PC-3 (cell line): ENCODE data around the gene ATPAF1.

Experiments used
- EZH2 ChIP-seq: fragments of 300-600 bp; sonication (generic); IDR thresholded peaks from one replicate; pipeline ENCODE4 v1.6.1; 2017; ENCODE audit warnings: antibody characterized with exemption, mild to moderate bottlenecking, low read length; ENCODE audit not compliant: unreplicated experiment
- EZH2phosphoT487 ChIP-seq: fragments of 300-600 bp; sonication (generic); IDR thresholded peaks from 2 replicates; pipeline ENCODE4 v1.6.1; 2018; ENCODE audit warnings: mild to moderate bottlenecking, antibody characterized with exemption, low read length, borderline replicate concordance
- TF ChIP-seq, protein P1 (sequence below): fragments of 300-600 bp; sonication (generic); conservative IDR thresholded peaks from 2 replicates; pipeline ENCODE4 v1.5.1; 2017; ENCODE audit warnings: antibody characterized with exemption, low read depth, mild to moderate bottlenecking, low read length

DNA sequence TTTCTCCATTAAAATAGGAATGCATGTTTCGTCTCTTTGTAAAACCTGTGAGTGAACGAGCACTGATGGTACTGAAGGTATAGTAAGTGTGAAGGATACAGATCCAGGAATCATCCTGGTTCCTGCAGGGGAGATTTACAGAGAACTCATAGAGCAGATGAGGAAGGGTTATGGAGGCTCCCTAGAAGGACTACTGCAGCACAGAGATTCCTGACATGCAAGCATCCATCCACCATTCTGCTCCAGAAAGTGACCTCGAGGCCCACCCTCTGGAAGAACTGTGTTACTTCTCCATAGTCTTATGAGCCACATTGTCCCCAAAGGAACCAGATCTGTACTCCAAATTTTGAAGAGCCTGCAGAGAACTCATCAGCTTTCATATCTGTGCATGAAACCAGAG lies 78.6 kb downstream of the ATPAF1 start:
- TF ChIP-seq, protein P1, sequence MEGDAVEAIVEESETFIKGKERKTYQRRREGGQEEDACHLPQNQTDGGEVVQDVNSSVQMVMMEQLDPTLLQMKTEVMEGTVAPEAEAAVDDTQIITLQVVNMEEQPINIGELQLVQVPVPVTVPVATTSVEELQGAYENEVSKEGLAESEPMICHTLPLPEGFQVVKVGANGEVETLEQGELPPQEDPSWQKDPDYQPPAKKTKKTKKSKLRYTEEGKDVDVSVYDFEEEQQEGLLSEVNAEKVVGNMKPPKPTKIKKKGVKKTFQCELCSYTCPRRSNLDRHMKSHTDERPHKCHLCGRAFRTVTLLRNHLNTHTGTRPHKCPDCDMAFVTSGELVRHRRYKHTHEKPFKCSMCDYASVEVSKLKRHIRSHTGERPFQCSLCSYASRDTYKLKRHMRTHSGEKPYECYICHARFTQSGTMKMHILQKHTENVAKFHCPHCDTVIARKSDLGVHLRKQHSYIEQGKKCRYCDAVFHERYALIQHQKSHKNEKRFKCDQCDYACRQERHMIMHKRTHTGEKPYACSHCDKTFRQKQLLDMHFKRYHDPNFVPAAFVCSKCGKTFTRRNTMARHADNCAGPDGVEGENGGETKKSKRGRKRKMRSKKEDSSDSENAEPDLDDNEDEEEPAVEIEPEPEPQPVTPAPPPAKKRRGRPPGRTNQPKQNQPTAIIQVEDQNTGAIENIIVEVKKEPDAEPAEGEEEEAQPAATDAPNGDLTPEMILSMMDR, result no peak
- no peak for TF ChIP-seq EZH2phosphoT487
- TF ChIP-seq EZH2, result no peak
